GM21786 (cell line): ENCODE results near the gene PDGFRB.
A peak's percentile ranks its signal among the peaks of the same experiment; 100 is the strongest.

Source experiments
- ATAC-seq: cut with Tn5 transposase; IDR thresholded peaks from one replicate; pipeline ENCODE4 v1.9.1; 2021; ENCODE audit not compliant: unreplicated experiment

PDGFRB gene

GRCh38 chr5:150164211-150164980 lies 8.8 kb upstream of the PDGFRB start:
- no peak for ATAC-seq

- no peak for ATAC-seq
These were observed 8.0 kb upstream of the PDGFRB start for GRCh38 chr5:150163547-150164059.

- no peak for ATAC-seq
These were observed 7.4 kb upstream of the PDGFRB start for GRCh38 chr5:150163035-150163434.

GRCh38 chr5:150162142-150162513 lies 6.5 kb upstream of the PDGFRB start:
- no peak for ATAC-seq

- ATAC-seq = peak; percentile 61
These were observed 5.8 kb upstream of the PDGFRB start for GRCh38 chr5:150161242-150162141.

GRCh38 chr5:150160448-150161081 lies 4.9 kb upstream of the PDGFRB start:
- ATAC-seq = no peak

GRCh38 chr5:150159741-150160179 lies 4.1 kb upstream of the PDGFRB start:
- no peak for ATAC-seq

- no peak for ATAC-seq
These were observed 3.4 kb upstream of the PDGFRB start for GRCh38 chr5:150159031-150159430.

GRCh38 chr5:150158170-150158949 lies 2.7 kb upstream of the PDGFRB start:
- ATAC-seq = no peak

GRCh38 chr5:150157168-150157567 lies 1.5 kb upstream of the PDGFRB start:
- ATAC-seq = no peak

GRCh38 chr5:150156540-150156939 lies 895 bp upstream of the PDGFRB start:
- no peak for ATAC-seq

GRCh38 chr5:150156027-150156368 lies 353 bp upstream of the PDGFRB start:
- no peak for ATAC-seq

GRCh38 chr5:150154618-150155128 lies 972 bp downstream of the PDGFRB start:
- ATAC-seq = no peak

GRCh38 chr5:150153957-150154617 lies 1.6 kb downstream of the PDGFRB start:
- no peak for ATAC-seq

GRCh38 chr5:150153483-150153882 lies 2.2 kb downstream of the PDGFRB start:
- no peak for ATAC-seq

- ATAC-seq = no peak
These were observed 2.8 kb downstream of the PDGFRB start for GRCh38 chr5:150152636-150153462.

- ATAC-seq = no peak
These were observed 6.0 kb downstream of the PDGFRB start for GRCh38 chr5:150149618-150150017.

- no peak for ATAC-seq
These were observed 7.3 kb downstream of the PDGFRB start for GRCh38 chr5:150148117-150148927.
